Nephron (organoid): ENCODE measurements around the gene MEI4.

Experiments used
- H3K27ac Mint-ChIP-seq, 3 experiments: 2 replicates each; pipeline ENCODE4 v1.8.0; 2020; ENCODE audit warnings: mixed read lengths in 3 of 3, mild to moderate bottlenecking in 2 of 3, moderate library complexity in 1 of 3
- H3K27me3 Mint-ChIP-seq: 2 replicates; pipeline ENCODE4 v1.8.0; 2021; ENCODE audit warnings: low read depth, mild to moderate bottlenecking, moderate library complexity, mixed read lengths
- H3K36me3 Mint-ChIP-seq: 2 replicates; pipeline ENCODE4 v1.8.0; 2020; ENCODE audit warnings: low read depth, mixed read lengths
- H3K4me1 Mint-ChIP-seq: 2 replicates; pipeline ENCODE4 v1.8.0; 2020; ENCODE audit warnings: mixed read lengths
- H3K4me3 Mint-ChIP-seq, 3 experiments: 2 replicates each; pipeline ENCODE4 v1.8.0; 2020; ENCODE audit warnings: mild to moderate bottlenecking in 3 of 3, mixed read lengths in 3 of 3, moderate library complexity in 2 of 3
- H3K9me3 Mint-ChIP-seq: 2 replicates; pipeline ENCODE4 v1.8.0; 2020; ENCODE audit warnings: mixed read lengths
- TF ChIP-seq, protein P1 (sequence below), 3 experiments: fragments of 200-600 bp; sonication (generic); IDR thresholded peaks; one replicate each; pipeline ENCODE4 v1.5.0; 2021; ENCODE audit warnings: antibody characterized with exemption in 3 of 3; ENCODE audit not compliant: unreplicated experiment in 3 of 3

The MEI4 gene

DNA sequence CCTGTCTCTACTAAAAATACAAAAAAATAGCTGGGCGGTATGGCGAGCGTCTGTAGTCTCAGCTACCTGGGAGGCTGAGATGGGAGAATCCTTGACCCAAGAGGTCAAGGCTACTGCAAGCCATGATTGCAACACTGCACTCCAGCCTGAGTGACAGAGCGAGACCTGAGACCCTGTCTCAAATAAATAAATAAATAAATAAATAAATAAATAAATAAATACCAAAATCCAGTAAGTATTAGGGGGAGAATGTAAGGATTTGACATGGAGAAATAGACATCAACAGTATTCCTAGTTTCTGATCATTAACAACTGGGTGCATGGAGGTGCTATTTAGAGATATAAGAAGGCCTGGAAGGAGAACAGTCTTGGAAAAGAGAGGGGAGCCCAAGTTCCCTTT lies 125.7 kb downstream of the MEI4 start:
- TF ChIP-seq, protein P1, sequence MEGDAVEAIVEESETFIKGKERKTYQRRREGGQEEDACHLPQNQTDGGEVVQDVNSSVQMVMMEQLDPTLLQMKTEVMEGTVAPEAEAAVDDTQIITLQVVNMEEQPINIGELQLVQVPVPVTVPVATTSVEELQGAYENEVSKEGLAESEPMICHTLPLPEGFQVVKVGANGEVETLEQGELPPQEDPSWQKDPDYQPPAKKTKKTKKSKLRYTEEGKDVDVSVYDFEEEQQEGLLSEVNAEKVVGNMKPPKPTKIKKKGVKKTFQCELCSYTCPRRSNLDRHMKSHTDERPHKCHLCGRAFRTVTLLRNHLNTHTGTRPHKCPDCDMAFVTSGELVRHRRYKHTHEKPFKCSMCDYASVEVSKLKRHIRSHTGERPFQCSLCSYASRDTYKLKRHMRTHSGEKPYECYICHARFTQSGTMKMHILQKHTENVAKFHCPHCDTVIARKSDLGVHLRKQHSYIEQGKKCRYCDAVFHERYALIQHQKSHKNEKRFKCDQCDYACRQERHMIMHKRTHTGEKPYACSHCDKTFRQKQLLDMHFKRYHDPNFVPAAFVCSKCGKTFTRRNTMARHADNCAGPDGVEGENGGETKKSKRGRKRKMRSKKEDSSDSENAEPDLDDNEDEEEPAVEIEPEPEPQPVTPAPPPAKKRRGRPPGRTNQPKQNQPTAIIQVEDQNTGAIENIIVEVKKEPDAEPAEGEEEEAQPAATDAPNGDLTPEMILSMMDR (IDR thresholded peaks at IDR 0.05; ENCODE audit: unreplicated experiment in 3 of 3) = no peak
- peaks cover 2% of the 10 kb centered on the region for H3K9me3 Mint-ChIP-seq
- H3K27me3 Mint-ChIP-seq = no peaks in the 10 kb centered on the region
- H3K4me3 Mint-ChIP-seq = no peak overlapping the region
- no peaks in the 10 kb centered on the region for H3K4me1 Mint-ChIP-seq
- H3K27ac Mint-ChIP-seq = no peak overlapping the region
- H3K36me3 Mint-ChIP-seq = no peaks in the 10 kb centered on the region

DNA sequence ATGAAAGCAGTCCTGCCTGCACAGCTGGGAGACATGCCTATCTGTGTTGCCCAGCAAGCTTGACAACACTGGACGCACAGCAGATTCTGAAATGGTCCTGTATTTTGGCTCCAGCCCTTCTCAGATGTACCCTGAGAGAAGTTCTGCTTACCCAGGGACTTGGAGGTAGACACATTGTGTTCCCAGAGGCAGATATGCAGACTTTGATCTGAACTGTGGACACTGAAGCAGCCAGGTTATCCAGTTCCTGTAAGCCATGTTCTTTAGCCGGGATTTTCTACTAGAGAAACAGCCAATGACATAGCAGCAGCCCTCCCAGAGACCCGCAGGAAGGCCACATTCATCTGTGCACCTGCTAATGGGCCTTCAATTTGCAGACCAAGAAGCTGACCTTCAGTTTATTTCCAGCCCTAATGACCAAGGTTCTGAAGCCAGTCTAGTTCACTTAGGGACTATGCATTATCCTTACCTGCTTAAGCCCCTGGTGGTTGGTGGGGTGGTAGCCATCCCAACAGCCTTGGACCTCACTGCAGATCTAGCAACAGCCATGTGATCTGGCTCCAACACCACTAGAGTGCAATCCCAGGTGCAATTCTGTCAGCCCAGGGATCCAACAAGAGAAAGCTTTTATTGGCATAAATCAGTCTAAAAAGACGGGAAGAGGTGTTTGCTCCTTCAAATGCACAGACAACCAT lies 134.2 kb downstream of the MEI4 start:
- Mint-ChIP-seq H3K36me3 (no peaks in the 10 kb centered on the region), H3K27ac (no peak overlapping the region), H3K4me3 (no peak overlapping the region), H3K9me3 (peaks cover 6% of the 10 kb centered on the region), H3K4me1 (no peaks in the 10 kb centered on the region), H3K27me3 (no peaks in the 10 kb centered on the region)
- TF ChIP-seq, protein P1 (IDR thresholded peaks at IDR 0.05; ENCODE audit: unreplicated experiment in 3 of 3) = no peak

DNA sequence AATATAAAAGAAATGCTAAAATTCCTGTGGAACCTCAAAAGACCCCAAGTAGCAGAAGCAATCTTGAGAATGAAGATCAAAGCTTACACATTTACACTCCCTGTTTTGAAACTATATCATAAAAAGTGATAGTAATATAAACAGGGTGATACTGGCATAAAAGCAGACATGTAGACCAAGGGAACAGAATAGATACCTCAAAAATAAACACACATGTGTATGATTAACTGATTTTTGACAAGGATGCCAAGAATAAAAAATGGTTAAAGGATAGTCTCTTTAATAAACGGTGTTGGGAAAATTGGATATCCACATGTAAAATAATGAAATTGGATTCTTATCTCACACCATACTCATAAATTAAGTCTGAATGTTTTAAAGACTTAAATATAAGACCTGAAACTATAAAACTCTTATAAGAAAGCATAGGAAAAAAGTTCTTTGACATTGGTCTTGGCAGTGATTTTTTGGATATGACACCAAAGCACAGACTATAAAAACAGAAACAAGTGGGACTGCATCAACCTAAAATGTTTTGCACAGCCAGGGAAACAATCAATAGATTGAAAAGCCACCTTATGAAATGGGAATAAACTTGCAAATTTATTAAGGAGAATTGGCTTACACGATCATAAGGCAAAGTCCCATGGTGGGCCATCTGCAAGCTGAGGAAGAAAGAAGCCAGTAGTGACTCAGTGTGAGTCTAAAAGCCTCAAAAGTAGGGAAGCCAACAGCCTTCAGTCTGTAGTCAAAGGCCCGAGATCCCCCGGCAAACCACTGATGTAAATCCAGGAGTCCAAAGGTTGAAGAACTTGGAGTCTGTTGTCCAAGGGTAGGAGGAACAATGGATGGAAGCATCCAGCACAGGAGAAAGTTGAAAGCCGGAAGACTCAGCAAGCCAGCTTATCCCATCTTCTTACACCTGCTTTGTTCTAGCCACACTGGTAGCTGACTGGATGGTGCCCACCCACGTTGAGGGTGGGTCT lies 144.3 kb downstream of the MEI4 start:
- H3K9me3 Mint-ChIP-seq = peaks cover 27% of the 10 kb centered on the region
- no peaks in the 10 kb centered on the region for H3K4me1 Mint-ChIP-seq
- no peak overlapping the region for H3K4me3 Mint-ChIP-seq
- TF ChIP-seq, protein P1 (IDR thresholded peaks at IDR 0.05; ENCODE audit: unreplicated experiment in 3 of 3) = no peak
- no peaks in the 10 kb centered on the region for H3K27me3 Mint-ChIP-seq
- no peaks in the 10 kb centered on the region for H3K36me3 Mint-ChIP-seq
- H3K27ac Mint-ChIP-seq = no peak overlapping the region

DNA sequence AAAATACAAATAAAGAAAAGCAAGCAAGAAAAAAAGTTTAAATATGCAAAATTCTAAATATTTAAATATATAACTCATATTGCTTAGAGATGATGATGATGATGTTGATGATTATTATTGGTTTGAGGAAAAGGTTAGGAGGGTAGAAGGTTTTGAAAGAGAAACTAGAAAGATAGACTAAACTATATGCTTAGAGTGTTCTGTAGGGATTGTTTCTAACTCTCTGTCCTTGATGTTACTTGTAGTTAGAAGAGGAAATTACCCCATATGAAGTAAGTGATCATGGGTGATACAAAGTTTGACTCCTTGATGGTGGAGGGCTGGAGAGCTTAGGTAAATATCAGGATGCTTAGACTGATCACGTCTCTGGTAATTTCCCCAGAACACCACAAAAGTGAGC lies 159.5 kb downstream of the MEI4 start:
- Mint-ChIP-seq H3K9me3 (no peaks in the 10 kb centered on the region), H3K36me3 (no peaks in the 10 kb centered on the region), H3K4me3 (no peak overlapping the region), H3K27me3 (no peaks in the 10 kb centered on the region), H3K4me1 (peaks cover 18% of the 10 kb centered on the region), H3K27ac (no peak overlapping the region)
- TF ChIP-seq, protein P1 (IDR thresholded peaks at IDR 0.05; ENCODE audit: unreplicated experiment in 3 of 3) = no peak

DNA sequence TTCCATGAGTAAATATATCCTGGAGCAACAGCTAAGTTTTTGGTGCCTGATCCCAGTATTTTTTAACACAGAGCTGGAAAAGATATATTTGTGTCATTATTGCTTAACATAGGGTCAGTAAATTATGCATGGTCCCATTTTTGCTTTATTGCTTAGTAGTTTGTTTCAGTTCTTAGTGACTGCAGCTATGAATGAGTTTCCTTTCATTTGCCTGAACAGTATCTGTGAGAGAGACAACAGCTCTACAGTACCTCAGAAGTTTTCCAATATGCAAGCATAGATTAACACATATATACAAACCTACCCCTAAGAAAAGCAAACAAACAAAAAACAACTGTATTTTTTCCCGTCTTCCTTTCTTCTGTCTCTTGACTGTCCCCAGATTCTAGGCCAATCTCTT lies 160.3 kb downstream of the MEI4 start:
- H3K9me3 Mint-ChIP-seq = no peaks in the 10 kb centered on the region
- no peak overlapping the region for H3K4me3 Mint-ChIP-seq
- H3K4me1 Mint-ChIP-seq = peaks cover 18% of the 10 kb centered on the region
- H3K27ac Mint-ChIP-seq = no peak overlapping the region
- H3K36me3 Mint-ChIP-seq = no peaks in the 10 kb centered on the region
- TF ChIP-seq, protein P1 (IDR thresholded peaks at IDR 0.05; ENCODE audit: unreplicated experiment in 3 of 3) = no peak
- H3K27me3 Mint-ChIP-seq = no peaks in the 10 kb centered on the region
